Measurements from ENCODE around the gene TINAG. TPM values are rescaled to one million over a fixed set of nuclear protein-coding genes. Genes with fewer than 3 reads are reported as not detected.

Gene TINAG
- total and polyA plus RNA-seq, 2 experiments from 2014 or later: not detected

DNA sequence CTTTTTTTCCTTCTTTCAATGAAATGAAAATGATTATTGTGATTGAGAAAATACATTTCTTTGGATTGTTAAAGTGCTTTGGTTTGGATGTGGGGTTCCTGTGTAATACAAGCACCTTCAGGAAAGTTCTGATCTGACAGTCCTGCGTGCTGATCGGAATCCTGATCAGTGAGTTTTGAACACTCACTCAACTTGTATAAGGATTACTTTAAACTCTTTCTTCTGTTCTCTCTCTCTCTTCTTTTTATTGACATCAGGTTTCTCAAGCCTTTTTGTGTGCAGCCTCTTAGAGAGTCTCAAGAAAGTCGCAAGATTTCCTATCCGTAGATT is 710 bp downstream of the TINAG start:
- no peak overlapping the region for H2AFZ ChIP-seq
- TF ChIP-seq EZH2 (IDR thresholded peaks at IDR 0.05; ENCODE audit: insufficient read depth, poor library complexity, severe bottlenecking) (no peak), EZH2phosphoT487 (IDR thresholded peaks at IDR 0.05; ENCODE audit: insufficient read depth, low read depth) (no peak)
- 96 to 99% methylated on average over 4 of the region's 4 CpGs for WGBS, 2 experiments (ENCODE audit: low coverage in 1 of 2, low lambda C conversion rate in 2 of 2, missing lambda C conversion rate in 2 of 2)

DNA sequence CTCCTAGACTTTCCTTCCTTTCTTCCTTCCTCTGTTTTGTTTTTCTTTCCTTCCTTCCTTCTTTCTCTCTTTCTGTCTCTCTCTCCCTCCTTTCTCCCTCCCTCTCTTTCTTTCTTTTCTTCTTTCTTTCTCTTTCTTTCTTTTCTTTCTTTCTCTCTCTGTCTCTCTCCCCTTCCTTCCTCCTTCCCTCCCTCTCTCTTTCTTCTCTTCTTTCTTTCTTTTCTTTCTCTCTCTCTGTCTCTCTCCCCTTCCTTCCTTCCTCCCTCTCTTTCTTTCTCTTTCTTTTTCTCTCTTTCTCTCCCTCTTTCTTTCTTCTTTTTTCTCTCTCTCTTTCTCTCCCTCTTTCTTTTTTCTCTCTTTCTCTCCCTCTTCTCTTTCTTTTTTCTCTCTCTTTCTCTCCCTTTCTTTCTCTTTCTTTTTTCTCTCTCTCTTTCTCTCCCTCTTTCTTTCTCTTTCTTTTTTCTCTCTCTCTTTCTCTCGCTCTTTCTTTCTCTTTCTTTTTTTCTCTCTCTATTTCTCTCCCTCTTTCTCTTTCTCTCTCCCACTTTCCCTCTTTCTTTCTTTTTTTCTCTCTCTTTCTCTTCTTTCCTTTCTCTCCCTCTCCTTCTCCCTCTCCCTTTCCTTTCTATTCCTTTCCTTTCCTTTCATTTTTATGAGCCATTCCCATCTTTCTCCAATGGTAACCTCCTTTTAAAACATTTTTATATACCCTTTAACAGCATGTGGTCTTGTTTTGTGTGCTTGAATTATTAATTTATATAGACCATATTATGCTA is 2.3 kb downstream of the TINAG start:
- Histone ChIP-seq H3K36me3 (ENCODE audit: low read depth) (no peaks in the 10 kb centered on the region), H3K9me3 (ENCODE audit: low read depth) (no peaks in the 10 kb centered on the region), H3K9me2 (ENCODE audit: insufficient read depth) (no peaks in the 10 kb centered on the region), H3K27me3 (replicated peaks; ENCODE audit: insufficient read depth) (no peaks in the 10 kb centered on the region), H3K4me2 (ENCODE audit: unreplicated experiment) (no peak overlapping the region), H3K9ac (no peak overlapping the region), H3K4me1 (ENCODE audit: insufficient read depth) (no peaks in the 10 kb centered on the region), H3K79me2 (ENCODE audit: insufficient read depth) (no peaks in the 10 kb centered on the region), H2AFZ (no peak overlapping the region), H3F3A (ENCODE audit: insufficient read depth) (no peaks in the 10 kb centered on the region), H4K20me1 (ENCODE audit: insufficient read depth) (no peaks in the 10 kb centered on the region), H3K4me3 (no peak overlapping the region), H3K27ac (no peak overlapping the region)
- WGBS, 2 experiments (ENCODE audit: low coverage in 1 of 2, low lambda C conversion rate in 2 of 2, missing lambda C conversion rate in 2 of 2): 71 to 81% methylated on average over 1 of the region's 1 CpG
- in situ Hi-C loops (cut with MboI): no loop called here
- DNase-seq: no peak
- TF ChIP-seq EZH2 (IDR thresholded peaks at IDR 0.05; ENCODE audit: insufficient read depth, poor library complexity, severe bottlenecking): no peak
- no peak for TF ChIP-seq EZH2phosphoT487 (IDR thresholded peaks at IDR 0.05; ENCODE audit: insufficient read depth, low read depth)

More for the DNA sequence above, 710 bp downstream of the TINAG start:
- DNase-seq: no peak
- Histone ChIP-seq H4K20me1 (ENCODE audit: insufficient read depth) (no peaks in the 10 kb centered on the region), H3K27me3 (replicated peaks; ENCODE audit: insufficient read depth) (no peaks in the 10 kb centered on the region), H3K4me2 (ENCODE audit: unreplicated experiment) (no peak overlapping the region), H3K36me3 (ENCODE audit: low read depth) (no peaks in the 10 kb centered on the region), H3K27ac (no peak overlapping the region), H3K9me2 (ENCODE audit: insufficient read depth) (no peaks in the 10 kb centered on the region), H3K9ac (no peak overlapping the region), H3K9me3 (ENCODE audit: low read depth) (no peaks in the 10 kb centered on the region), H3K79me2 (ENCODE audit: insufficient read depth) (no peaks in the 10 kb centered on the region), H3K4me1 (ENCODE audit: insufficient read depth) (no peaks in the 10 kb centered on the region), H3K4me3 (no peak overlapping the region), H3F3A (ENCODE audit: insufficient read depth) (no peaks in the 10 kb centered on the region)
- in situ Hi-C loops (cut with MboI): no loop called here

DNA sequence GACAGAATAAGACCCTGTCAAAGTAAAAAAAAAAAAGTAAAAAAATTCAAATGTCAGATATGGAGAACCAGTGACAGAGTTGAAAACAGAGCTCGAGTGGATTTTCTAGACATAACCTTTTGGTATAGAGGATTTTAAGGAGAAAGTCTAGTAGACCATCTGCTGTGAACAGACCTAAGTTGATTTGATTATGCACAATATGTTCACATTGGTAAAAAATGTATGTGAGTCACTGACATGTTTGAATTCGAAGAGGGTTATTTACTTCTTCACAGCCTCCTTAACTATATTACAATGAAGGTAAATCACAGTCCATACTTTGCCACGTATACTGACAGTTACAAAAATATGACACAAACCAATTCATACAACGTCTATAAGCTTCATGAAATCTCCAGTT is 7.4 kb downstream of the TINAG start:
- Histone ChIP-seq H3K4me3 (no peak overlapping the region), H3K4me1 (ENCODE audit: insufficient read depth) (no peaks in the 10 kb centered on the region), H3K4me2 (ENCODE audit: unreplicated experiment) (no peak overlapping the region), H3K36me3 (ENCODE audit: low read depth) (no peaks in the 10 kb centered on the region), H3K79me2 (ENCODE audit: insufficient read depth) (no peaks in the 10 kb centered on the region), H3K27ac (no peak overlapping the region), H3K9me2 (ENCODE audit: insufficient read depth) (no peaks in the 10 kb centered on the region), H3F3A (ENCODE audit: insufficient read depth) (no peaks in the 10 kb centered on the region), H3K9ac (no peak overlapping the region), H4K20me1 (ENCODE audit: insufficient read depth) (no peaks in the 10 kb centered on the region), H3K27me3 (replicated peaks; ENCODE audit: insufficient read depth) (no peaks in the 10 kb centered on the region), H3K9me3 (ENCODE audit: low read depth) (no peaks in the 10 kb centered on the region), H2AFZ (no peak overlapping the region)
- no peak for DNase-seq
- in situ Hi-C loops (cut with MboI): no loop called here
- 87 to 91% methylated on average over 4 of the region's 4 CpGs for WGBS, 2 experiments (ENCODE audit: low coverage in 1 of 2, low lambda C conversion rate in 2 of 2, missing lambda C conversion rate in 2 of 2)
- TF ChIP-seq EZH2phosphoT487 (IDR thresholded peaks at IDR 0.05; ENCODE audit: insufficient read depth, low read depth) (no peak), EZH2 (IDR thresholded peaks at IDR 0.05; ENCODE audit: insufficient read depth, poor library complexity, severe bottlenecking) (no peak)

DNA sequence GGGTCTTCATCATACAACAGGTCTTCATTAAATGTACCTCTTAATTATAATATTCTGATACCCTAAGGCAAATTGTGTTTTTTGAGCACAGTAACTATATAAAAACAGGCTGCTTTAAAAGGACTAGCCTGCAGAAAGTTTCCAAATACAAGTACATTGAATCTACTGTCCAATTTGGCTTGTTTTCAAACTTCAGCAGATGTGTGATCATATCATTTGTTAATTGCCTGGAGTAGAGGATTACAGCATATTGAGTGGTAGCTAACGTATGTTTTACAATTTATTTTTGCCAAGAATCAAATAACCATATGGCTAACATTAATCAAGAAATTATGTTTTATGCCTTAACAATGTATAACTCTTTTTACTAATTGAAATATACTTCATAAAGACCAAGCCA is 12.6 kb downstream of the TINAG start:
- H3F3A ChIP-seq (ENCODE audit: insufficient read depth): no peaks in the 10 kb centered on the region
- H3K27ac ChIP-seq: no peak overlapping the region
- H3K4me3 ChIP-seq: no peak overlapping the region
- WGBS, 2 experiments (ENCODE audit: low coverage in 1 of 2, low lambda C conversion rate in 2 of 2, missing lambda C conversion rate in 2 of 2): 91 to 95% methylated on average over 1 of the region's 1 CpG
- H3K27me3 ChIP-seq (replicated peaks; ENCODE audit: insufficient read depth): no peaks in the 10 kb centered on the region
- in situ Hi-C loops (cut with MboI): no loop called here
- no peaks in the 10 kb centered on the region for H3K4me1 ChIP-seq (ENCODE audit: insufficient read depth)
- no peak overlapping the region for H3K9ac ChIP-seq
- no peaks in the 10 kb centered on the region for H3K9me2 ChIP-seq (ENCODE audit: insufficient read depth)
- DNase-seq: no peak
- TF ChIP-seq EZH2 (IDR thresholded peaks at IDR 0.05; ENCODE audit: insufficient read depth, poor library complexity, severe bottlenecking) (no peak), EZH2phosphoT487 (IDR thresholded peaks at IDR 0.05; ENCODE audit: insufficient read depth, low read depth) (no peak)
- no peaks in the 10 kb centered on the region for H3K79me2 ChIP-seq (ENCODE audit: insufficient read depth)
- H3K36me3 ChIP-seq (ENCODE audit: low read depth): no peaks in the 10 kb centered on the region
- H3K4me2 ChIP-seq (ENCODE audit: unreplicated experiment): no peak overlapping the region
- no peaks in the 10 kb centered on the region for H4K20me1 ChIP-seq (ENCODE audit: insufficient read depth)
- H2AFZ ChIP-seq: no peak overlapping the region
- no peaks in the 10 kb centered on the region for H3K9me3 ChIP-seq (ENCODE audit: low read depth)
